ENCODE measurements around the gene MTUS2.

MTUS2 gene

DNA sequence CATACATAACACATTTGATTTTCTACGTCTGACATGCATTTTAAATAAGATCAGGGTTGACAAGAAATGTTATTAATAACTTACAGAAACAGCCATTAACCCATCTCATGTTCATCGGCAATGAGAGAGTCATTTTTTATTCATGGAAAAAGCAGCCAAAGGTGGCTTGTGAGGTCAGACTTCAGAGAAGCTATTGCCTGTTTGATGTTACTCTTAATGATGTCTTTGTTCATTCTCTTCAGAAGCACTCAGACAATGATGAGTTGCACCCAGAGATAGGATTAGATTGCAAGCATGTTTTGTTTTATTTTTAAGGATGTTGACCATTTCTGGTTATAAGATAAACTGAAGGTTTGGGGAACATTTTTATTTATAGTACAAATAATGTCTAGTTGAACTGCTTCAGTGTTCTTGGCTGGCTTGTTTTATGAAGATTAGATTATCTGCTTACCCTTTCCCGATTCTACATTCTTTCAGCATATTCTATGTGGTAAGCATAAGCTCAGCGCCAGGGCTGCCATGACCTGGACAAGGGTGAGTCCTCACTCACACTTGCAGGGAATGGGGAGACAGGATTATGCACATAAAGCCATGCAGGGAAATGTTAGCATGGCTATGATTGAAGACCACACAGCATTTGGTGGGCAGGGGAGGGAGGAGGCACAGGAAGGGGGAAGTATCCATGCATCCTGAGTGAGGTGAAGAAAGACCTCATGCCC is 288.1 kb downstream of the MTUS2 start:
- DNase-seq (ENCODE audit: low read depth): peak; percentile 82

DNA sequence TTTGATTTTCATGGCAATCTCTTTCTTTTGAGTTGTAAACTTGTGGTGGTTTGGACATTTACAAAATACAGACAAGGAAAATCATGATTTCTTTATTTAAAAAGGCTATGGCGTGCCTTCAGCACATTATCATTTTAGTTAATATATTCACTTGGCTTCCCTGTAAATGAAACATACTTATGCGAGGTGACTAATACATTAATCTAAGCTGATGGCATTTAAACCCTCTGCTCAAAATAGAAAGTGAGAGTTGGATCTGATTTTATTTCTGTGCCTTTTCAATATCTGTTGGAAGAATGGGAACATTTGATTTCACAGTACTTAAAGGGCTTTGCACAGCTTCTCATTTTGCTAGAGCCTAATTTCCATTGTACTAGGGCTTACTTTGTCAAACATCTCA is 289.8 kb downstream of the MTUS2 start:
- no peak for DNase-seq (ENCODE audit: low read depth)

DNA sequence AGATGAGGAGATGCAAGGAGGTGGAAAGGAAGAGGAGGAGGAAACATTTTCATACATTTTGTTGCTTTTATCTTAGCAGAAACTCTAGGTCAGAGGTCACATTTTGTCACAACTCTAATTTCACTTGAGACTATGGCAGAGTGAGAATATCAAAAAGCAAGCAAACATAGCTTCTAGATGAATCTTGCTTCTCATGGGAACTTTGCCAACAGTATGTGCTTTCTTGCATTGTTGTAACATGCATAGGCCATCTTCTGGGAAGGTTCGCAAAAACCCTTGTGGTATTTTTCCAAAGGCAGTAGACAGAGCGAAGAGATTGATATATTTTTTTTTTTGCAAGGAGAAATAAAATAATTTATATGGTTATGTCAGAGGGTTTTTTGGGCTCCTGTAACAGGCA is 291.3 kb downstream of the MTUS2 start:
- peak; percentile 74 for DNase-seq (ENCODE audit: low read depth)

DNA sequence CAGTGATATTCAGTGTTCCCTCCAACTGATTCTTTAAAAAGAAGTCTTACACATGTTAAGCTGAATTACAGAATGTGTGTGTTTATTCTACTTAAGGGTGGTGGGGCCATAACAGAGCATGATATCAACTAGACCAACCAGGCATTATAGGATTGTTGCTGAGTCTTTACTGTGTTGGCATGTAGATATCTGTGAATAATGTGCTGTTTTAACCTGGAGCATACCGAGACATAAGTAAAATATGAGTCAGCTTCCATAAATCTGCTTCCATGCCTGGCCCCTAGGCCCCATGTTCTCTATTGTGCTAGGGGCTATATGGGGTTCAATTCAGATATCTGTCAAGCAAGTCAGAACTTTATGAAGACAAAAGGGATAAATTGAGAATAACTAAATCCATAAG is 295.7 kb downstream of the MTUS2 start:
- DNase-seq (ENCODE audit: low read depth): peak; percentile 84

DNA sequence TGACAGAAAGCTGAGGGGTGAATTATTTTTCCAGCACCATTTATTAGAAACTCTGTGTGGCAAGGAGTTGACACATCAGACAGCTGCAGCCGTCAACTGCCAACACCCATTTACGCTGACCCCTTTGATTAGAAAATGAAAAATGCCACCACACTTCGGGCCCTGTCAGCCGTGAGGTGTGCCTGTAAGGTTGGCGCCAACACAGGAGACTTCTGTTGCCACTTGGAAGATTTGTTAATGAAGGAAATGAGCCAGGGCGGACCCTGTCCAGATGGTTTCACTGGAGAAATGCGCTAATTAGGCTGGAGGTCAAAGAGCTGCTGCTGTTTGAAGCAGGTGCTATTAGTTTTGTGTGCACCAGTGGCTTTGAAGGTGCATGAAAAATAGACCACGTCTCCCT is 297.5 kb downstream of the MTUS2 start:
- DNase-seq (ENCODE audit: low read depth): no peak

DNA sequence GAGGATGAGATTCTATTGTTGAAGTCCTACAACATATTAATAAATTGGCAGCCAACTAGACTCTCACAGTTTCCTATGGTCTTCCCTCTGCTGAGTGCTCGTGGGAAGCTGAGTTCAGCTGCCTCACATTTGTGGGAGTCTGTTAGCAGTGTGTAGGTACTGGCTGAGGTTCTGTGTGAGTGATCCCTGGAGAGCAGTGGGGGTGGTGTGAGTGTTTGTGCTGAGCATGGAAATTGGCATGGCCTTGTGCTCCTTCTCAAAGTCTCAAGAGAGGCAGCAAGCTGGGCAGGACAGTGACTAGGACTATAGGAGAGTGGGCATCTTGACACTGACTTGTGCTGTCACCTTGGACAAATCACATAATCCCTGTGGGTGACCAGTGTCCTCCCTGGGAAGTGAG is 298.3 kb downstream of the MTUS2 start:
- no peak for DNase-seq (ENCODE audit: low read depth)

DNA sequence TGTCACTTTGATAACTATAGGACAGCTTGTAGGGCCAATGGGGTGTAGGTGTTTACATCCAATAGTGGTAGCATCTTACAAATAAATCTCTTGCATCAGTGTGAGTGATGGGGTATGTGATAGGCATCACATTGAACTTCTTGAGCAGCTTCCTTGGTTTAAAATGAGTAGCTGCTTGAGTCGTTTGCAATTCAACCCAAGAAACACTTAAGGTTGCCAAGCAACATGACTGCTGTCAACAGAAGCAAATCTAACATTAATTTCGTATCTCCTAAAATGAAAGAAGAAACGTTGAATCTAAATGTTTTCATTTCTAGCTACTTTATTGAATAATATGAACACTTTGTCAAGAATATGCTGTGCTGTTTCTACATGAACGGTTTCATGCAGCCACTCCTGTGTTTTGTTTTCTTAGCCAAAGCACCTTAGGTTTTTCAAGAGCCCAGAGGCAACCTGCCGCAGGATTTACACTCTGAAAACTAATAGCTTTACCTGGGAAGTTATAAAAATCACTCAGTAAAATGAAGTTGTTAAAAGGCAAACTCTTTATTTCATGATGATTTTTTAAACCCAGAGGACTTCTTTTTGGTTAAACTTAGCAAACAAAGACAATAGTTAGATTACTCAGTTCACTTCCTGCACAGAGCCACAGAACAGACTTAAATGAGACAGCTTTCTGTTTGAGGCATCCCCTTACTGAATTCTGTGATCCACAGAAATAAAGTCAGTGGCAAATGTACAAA is 305.2 kb downstream of the MTUS2 start:
- peak; percentile 49 for DNase-seq (ENCODE audit: low read depth)

DNA sequence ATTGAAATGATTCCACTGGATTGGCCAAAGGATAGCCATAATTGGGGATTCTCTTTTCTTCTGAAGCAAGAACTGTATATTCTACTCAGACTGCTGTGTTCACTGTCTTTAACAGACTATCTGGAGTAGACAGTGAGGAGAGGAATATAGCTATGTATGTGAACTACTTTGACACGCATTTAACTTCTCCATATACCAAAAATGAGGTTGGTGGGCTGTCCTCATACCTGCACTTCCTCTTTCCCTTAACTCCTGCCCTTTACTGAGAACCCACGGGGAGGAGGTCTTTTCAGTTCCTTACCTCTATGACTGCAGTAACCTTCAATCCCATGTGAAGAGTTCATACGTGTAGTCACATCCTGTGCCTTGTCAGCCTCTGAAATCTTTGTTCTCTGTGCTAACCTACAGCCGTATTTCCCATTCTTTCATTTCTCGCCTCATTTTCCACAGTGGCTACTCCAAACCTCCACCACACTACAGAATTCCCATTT is 305.8 kb downstream of the MTUS2 start:
- DNase-seq (ENCODE audit: low read depth): no peak

DNA sequence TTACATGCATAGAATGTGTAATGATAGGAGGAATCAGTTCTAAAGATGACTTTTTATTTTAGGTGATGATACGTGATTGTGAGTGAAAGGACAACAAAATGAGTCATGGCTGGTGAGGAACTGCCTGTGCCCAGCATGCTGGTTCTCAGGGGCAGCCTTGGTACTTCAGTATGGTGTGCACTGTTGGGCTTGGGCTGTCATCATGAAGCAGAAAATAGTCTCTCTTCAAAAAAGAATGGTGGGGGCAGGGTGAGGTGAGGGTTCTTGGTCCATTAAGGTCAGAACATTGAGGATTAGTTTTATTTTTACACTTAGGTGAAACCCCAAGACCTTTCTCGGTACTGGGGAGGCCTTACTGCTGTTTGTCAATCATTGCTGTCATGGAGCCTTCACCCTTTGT is 309.5 kb downstream of the MTUS2 start:
- no peak for DNase-seq (ENCODE audit: low read depth)

DNA sequence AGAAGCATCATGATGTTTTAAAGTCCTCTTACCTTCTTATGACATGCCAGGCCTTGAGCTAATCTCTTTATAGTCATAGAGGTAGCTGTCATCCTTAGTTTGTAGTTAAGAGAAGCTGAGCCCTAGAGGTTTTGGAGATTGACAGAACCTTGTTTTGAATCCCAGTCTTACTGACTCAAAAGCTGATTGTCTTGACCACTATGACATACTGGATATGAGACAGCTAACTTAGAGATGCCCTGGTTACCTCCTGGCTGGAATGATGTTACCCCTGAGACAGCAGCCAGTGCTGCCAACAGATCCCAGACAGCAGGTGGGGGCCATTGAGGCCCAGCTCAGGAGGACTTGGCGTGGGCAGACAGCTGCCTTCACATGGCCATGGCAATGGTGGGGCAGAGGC is 311.0 kb downstream of the MTUS2 start:
- DNase-seq (ENCODE audit: low read depth): no peak

DNA sequence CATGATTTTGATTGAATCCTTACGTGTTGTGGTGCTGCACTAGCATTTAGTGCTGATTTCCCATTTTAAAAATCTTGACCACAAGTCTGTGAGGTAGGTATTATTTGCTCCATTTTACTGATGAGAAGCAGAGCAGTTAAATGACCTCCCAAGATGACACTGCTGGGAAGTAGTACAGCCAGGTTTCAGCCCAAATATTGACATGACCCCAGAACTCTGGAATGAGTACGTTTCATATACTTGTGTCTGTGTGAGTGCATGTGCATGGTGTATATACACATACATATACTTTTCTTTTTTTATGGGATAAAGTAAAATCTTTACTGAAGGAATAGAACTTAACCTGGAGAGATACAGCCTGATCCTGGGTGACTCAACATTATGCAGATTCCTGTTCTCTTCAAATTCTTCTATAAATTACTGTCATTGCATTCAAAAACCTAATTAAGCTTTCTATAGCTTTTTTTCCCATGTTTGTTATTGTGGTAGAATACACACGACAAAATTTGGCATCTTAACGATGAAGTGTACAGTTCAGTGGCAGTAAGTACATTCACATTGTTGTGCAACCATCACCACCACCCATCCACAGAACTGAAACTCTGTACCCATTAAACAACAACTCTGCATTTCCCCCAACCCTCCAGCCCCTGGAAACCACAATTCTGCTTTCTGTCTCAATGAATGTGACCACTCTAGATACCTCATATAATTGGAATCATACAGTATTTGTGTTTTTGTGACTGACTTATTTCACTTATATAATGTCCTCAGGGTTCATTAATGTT is 311.9 kb downstream of the MTUS2 start:
- no peak for DNase-seq (ENCODE audit: low read depth)

DNA sequence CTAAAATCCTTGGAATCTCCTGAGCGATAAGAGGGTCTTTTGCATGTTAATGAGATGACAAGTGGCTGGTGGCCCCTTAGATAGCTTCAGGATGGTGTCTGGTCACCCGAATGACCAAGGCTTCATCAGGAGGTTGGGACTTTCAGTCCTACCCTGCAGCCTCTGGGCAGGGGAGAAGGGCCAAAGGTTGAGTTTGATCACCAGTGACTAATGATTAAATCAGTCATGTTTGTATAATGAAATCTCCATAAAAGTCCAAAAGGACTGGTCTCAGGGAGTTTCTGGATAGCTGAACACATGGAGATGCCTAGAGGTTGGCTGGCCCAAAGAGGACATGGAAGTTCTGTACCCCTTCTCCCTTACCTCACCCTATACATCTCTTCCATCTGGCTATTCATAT is 316.2 kb downstream of the MTUS2 start:
- DNase-seq (ENCODE audit: low read depth): no peak

DNA sequence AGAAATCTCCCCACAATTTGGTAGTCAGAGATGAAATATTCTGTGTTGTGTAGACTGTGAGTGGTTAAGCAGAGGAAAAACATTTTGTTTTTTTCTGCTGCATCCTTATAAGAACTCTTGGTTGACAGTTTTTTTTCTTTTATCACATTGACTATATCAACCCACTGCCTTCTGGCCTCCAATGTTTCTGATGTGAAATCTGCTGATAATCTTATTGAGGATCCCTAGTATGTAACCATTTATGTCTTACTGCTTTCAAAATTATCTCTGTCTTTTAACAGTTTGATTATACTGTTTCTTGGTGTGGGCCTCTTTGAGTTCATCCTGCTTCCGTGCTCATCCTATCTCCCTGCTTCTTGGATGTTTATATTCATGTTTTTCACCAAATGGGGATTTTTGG is 316.9 kb downstream of the MTUS2 start:
- no peak for DNase-seq (ENCODE audit: low read depth)

DNA sequence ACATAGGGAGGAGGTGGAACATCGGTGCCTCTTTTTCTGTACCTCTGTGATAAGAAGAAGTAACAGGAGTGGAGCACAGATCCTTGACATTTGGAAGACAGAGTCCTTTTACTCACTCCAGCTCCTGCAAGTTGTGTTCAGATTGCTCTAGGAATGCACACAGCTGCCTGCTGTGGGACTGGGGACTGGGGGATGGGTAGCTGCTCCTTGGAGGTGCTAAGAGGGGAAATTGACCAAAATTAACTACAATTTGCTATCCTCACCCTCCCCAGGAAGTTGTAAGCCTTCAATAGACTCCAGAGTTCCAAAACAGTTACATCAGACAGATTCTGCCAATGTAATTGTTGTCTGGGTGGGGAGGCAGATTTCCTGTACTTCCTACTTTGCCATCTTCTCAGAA is 317.9 kb downstream of the MTUS2 start:
- no peak for DNase-seq (ENCODE audit: low read depth)

DNA sequence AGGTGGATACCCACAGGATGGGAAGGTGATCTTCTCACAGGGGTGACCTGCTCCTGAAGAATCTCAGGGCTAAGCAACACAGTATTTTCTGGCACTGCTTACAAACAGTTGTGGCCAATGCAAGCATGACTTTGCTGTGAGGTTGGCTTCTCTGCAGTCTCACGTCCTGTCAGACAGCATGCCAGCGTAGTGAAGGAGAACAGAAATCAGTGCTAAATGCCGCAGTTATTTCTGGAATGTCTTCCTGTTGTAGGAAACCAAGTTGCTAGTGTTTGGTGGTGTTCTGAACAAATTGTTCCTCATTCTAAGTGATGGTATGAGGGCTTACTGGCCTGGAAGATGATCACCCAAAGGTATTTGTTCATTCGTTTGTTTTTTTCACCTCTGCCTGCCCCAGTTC is 320.1 kb downstream of the MTUS2 start:
- DNase-seq (ENCODE audit: low read depth): peak; percentile 100

DNA sequence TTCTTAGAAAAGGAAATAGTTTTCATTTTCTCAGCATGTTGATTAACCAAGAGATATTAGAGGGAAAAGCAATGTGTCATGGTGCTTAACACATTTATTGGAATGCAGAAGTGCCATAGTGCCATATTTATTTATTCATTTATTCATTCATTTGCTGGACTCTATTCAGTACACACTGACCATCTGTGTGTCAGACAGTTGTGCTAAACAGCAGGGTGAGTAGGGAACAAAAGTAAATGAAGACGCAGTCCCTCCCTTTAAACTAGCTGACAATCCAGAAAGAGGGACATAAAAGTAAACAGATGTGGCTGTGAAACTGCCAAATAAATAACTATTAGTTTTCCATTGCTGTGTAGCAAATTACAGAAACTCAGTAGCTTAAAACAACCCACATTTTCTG is 323.7 kb downstream of the MTUS2 start:
- DNase-seq (ENCODE audit: low read depth): no peak

DNA sequence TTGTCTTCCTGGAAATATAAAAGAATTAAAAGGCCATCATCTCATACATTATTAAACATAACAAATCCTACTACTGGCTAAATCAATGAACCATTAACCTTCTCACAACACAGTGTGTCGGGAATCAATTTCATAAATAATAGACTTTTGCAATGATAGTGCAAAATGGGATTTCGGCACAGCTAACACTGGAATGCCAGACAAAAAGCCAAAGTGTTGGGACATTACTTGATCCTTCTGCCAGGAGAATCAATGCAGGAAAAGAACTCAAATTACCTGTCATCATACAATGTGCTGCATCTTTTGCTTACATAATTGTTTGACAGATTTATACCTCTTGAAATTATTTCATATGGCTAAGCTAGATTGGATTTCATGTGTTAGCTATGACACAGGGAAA is 334.3 kb downstream of the MTUS2 start:
- no peak for DNase-seq (ENCODE audit: low read depth)

DNA sequence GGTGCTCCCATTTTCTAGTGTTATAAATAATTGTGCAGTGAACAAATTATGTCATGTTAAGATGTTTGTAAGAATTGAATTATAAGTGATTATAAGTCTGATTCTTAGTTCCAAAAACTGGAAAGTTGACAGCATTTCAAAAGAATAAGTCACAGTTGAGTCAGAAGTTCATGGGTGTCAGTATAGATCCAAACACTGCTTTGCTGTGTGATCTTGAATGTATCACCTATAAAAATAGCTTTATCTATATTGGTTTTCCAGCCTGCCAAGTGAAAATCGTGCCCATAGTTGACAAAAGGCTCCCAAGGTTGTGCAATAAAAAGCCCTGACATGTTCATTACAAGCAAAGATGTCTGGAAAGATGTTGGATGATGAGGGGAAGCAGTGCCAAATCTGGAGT is 336.0 kb downstream of the MTUS2 start:
- DNase-seq (ENCODE audit: low read depth): no peak

DNA sequence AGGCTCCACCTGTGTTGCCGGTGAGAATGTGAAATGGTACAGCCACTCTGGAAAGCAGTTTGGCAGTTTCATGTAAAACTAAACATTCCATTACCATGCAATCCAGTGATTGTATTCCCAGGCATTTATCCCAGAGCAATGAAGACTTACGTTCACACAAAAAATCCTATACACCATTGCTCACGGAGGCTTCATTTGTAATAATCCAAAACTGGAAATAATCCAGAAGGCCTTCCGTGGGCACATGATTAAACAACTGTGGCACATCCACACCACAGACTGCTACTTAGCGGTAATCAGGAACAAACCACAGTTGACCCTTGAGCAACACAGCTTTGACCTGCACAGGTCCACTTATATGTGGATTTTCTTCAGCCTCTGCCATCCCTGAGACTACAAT is 339.7 kb downstream of the MTUS2 start:
- peak; percentile 92 for DNase-seq (ENCODE audit: low read depth)

DNA sequence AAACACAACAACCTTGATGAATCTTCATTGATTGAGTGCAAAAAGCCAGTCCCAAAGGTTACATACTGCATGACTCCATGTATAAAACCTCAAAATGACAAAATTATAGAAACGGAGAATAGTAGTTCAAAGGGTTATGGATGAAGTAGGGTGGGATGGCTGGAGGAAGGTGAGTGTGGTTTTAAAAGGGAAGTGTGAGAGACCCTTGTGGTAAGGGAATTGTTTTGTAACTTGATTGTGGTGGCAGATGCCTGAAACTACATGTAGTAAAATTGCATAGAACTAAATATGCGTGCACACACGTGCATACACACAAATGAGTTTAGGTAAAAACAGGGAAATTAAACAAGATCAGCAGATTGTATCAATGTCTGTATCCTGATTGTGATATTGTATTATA is 340.7 kb downstream of the MTUS2 start:
- DNase-seq (ENCODE audit: low read depth): no peak

DNA sequence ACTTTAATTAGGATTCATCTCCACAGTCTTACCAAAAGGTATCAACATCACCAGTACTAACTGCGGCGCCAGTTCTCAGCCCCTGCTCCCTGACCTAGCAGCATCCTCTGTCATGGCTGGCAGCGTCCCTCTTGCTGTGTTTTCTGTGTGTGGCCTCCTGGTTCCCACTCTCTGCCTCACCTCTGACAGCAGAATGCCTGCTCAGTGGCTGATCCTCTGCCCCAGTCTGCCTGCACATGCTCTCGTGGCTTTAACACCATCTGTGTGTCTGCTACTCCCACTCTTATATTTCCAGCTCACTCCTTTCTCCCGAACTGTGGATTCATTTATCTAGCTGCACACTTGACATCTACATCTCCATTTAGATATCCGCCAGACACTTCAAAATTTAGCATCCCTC is 341.5 kb downstream of the MTUS2 start:
- DNase-seq (ENCODE audit: low read depth): no peak

DNA sequence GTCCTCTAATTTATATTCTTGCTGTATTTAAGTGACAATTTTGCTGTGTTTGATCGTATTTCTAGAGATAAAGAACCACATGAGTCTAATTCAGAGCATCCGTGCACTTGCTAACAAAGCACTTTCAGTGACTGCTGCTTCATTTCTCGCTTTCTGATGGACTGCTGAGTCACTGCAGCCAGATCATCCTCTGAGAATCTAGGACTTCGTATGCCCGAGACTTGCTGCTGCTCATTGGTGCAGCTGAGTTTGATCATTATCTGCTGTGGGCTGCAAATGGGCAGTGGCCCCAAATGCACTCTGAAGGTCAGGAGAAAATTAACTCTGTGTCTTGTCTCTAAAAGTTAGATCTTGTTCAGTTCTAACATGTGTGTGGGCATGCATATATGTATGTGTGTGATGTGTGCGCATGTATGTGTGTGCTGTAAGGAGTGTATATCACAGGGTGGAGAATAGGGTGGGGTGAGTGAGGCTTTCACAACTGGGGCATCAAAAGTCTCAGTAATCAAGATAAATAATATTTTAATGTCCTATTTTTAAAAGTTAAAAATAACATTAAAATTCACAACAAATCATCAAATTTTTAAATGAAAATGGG is 342.6 kb downstream of the MTUS2 start:
- DNase-seq (ENCODE audit: low read depth): peak; percentile 87

DNA sequence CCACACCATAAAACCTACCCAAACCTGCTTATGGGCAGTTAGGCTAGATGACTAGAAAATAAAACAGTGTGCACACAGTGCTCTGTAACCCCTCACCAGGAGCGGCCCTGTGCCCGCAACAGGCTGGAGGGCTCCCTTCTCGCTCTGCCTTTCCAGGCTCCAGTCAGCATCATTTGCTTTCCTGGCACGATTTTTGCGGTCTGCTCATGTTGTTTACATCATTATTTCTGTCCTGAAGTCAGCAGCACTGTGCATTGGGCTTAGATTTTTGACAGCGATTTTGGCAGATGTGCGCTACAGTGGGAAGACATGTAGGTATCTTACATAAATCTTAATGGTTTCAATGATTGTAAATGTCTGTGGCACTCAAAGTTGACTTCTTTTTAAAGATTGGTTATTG is 344.0 kb downstream of the MTUS2 start:
- peak; percentile 57 for DNase-seq (ENCODE audit: low read depth)
